ENCODE results near the gene TSEN2.

- no peak for TF ChIP-seq POLR2A (IDR thresholded peaks at IDR 0.05)
- TF ChIP-seq, protein P1, sequence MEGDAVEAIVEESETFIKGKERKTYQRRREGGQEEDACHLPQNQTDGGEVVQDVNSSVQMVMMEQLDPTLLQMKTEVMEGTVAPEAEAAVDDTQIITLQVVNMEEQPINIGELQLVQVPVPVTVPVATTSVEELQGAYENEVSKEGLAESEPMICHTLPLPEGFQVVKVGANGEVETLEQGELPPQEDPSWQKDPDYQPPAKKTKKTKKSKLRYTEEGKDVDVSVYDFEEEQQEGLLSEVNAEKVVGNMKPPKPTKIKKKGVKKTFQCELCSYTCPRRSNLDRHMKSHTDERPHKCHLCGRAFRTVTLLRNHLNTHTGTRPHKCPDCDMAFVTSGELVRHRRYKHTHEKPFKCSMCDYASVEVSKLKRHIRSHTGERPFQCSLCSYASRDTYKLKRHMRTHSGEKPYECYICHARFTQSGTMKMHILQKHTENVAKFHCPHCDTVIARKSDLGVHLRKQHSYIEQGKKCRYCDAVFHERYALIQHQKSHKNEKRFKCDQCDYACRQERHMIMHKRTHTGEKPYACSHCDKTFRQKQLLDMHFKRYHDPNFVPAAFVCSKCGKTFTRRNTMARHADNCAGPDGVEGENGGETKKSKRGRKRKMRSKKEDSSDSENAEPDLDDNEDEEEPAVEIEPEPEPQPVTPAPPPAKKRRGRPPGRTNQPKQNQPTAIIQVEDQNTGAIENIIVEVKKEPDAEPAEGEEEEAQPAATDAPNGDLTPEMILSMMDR (IDR thresholded peaks at IDR 0.05), result no peak
Observed at GRCh38 chr3:12507591-12508281, 23.5 kb downstream of the TSEN2 start.
